Keratinocyte (primary cell): ENCODE measurements around the gene GALNT2. TPM values are rescaled to one million over a fixed set of nuclear protein-coding genes. Genes with fewer than 3 reads are reported as not detected.

Experiments
- DNase-seq: peaks from one replicate; pipeline ENCODE4 v3.0.0-alpha.2; 2011; ENCODE audit warnings: low read depth, missing footprints, low spot score
- FAIRE-seq: peaks from 2 replicates; lab custom pipeline; 2011; peaks lifted over from hg19 to GRCh38; lab: Jason Lieb, UNC
- H2AFZ ChIP-seq: 2 replicates; pipeline ENCODE4 v1.6.0; 2012; ENCODE audit warnings: low read length, control low read depth, inconsistent platforms; ENCODE audit not compliant: control insufficient read depth
- H3K27ac ChIP-seq: 2 replicates; pipeline ENCODE4 v1.5.1; 2011; ENCODE audit warnings: low read length; ENCODE audit not compliant: control insufficient read depth, insufficient read depth
- H3K27me3 ChIP-seq: 3 replicates; pipeline ENCODE4 v1.6.0; 2011; ENCODE audit warnings: low read length; ENCODE audit not compliant: control insufficient read depth, insufficient read depth; ENCODE audit errors: extremely low read depth
- H3K36me3 ChIP-seq, 2 experiments: 2 replicates in 1 of 2; 3 replicates in 1 of 2; pipeline ENCODE4 v1.5.1; 2011; ENCODE audit warnings: low read length in 2 of 2, mild to moderate bottlenecking in 1 of 2; ENCODE audit not compliant: control insufficient read depth in 2 of 2, insufficient read depth in 2 of 2; ENCODE audit errors: extremely low read depth in 1 of 2
- H3K4me1 ChIP-seq: 3 replicates; pipeline ENCODE4 v1.5.1; 2011; ENCODE audit warnings: low read length; ENCODE audit not compliant: control insufficient read depth, insufficient read depth; ENCODE audit errors: extremely low read depth
- H3K4me2 ChIP-seq: 3 replicates; pipeline ENCODE4 v1.6.0; 2011; ENCODE audit warnings: low read depth, low read length; ENCODE audit not compliant: control insufficient read depth, insufficient read depth; ENCODE audit errors: extremely low read depth
- H3K4me3 ChIP-seq, 3 experiments: fragments of 200-600 bp in 1 of 3; sonication (generic) in 1 of 3; 2 replicates in 2 of 3; 3 replicates in 1 of 3; pipeline ENCODE4 v1.5.1; 2011 to 2016; ENCODE audit warnings: low read length in 3 of 3, mild to moderate bottlenecking in 3 of 3, control low read depth in 2 of 3, inconsistent platforms in 1 of 3, low read depth in 1 of 3, mixed read lengths in 1 of 3, mixed run types in 1 of 3, moderate library complexity in 1 of 3; ENCODE audit not compliant: control insufficient read depth in 2 of 3, insufficient read depth in 2 of 3; ENCODE audit errors: extremely low read depth in 1 of 3
- H3K79me2 ChIP-seq: 2 replicates; pipeline ENCODE4 v1.6.0; 2012; ENCODE audit warnings: low read length; ENCODE audit not compliant: control insufficient read depth, insufficient read depth
- H3K9ac ChIP-seq: 3 replicates; pipeline ENCODE4 v1.6.0; 2011; ENCODE audit warnings: low read length; ENCODE audit not compliant: control insufficient read depth, insufficient read depth; ENCODE audit errors: extremely low read depth
- H3K9me1 ChIP-seq: 3 replicates; pipeline ENCODE4 v1.6.0; 2011; ENCODE audit warnings: low read length; ENCODE audit not compliant: control insufficient read depth, insufficient read depth; ENCODE audit errors: extremely low read depth
- H3K9me3 ChIP-seq: 2 replicates; pipeline ENCODE4 v1.5.1; 2012; ENCODE audit warnings: low read depth, low read length; ENCODE audit not compliant: control insufficient read depth
- H4K20me1 ChIP-seq: 3 replicates; pipeline ENCODE4 v1.6.0; 2011; ENCODE audit warnings: low read length; ENCODE audit not compliant: control insufficient read depth, insufficient read depth; ENCODE audit errors: extremely low read depth
- EZH2 ChIP-seq: IDR thresholded peaks from one replicate; pipeline ENCODE4 v1.6.1; 2012; ENCODE audit warnings: inconsistent platforms, mild to moderate bottlenecking, low read length, moderate library complexity
- dilution Hi-C: fragments of 300-500 bp; cut with MboI; formaldehyde crosslinking; loops from one replicate; pipeline ENCODE4 v1.7.0; 2020; ENCODE audit warnings: low sequenced_read_pairs; ENCODE audit not compliant: extremely low pct_ligation_motif_present
- polyA minus RNA-seq, 3 experiments: library from RNA; depleted of rRNA, polyadenylated mRNA; stranded (reverse); fragments of >200 nt; gene quantifications; 1 replicate in 1 of 3; 2 replicates in 1 of 3; 3 replicates in 1 of 3; pipeline ENCODE4 v1.2.3, GENCODE V29; 2011
- polyA plus RNA-seq, 5 experiments: library from polyadenylated mRNA; depleted of rRNA in 3 of 5; stranded (reverse) in 3 of 5; stranded (forward) in 1 of 5; unstranded in 1 of 5; fragments of >200 nt; gene quantifications; 1 replicate in 1 of 5; 2 replicates in 3 of 5; 3 replicates in 1 of 5; pipeline versions ENCODE4 v1.2.1 to v1.2.3, GENCODE V29; 2011 to 2012; ENCODE audit warnings: missing spikeins in 2 of 5, low read depth in 1 of 5, low replicate concordance in 1 of 5
- TF ChIP-seq, protein P1 (sequence below), 3 experiments: IDR thresholded peaks in 1 of 3; conservative IDR thresholded peaks in 1 of 3; optimal IDR thresholded peaks in 1 of 3; 2 replicates in 2 of 3; 3 replicates in 1 of 3; pipeline versions ENCODE3 to v1.5.1; 2011; ENCODE audit warnings: low read length in 3 of 3, mild to moderate bottlenecking in 3 of 3, moderate library complexity in 2 of 3, control low read depth in 1 of 3, inconsistent platforms in 1 of 3; ENCODE audit not compliant: insufficient read depth in 2 of 3; ENCODE audit errors: extremely low read depth in 1 of 3

The GALNT2 gene
- polyA plus RNA-seq (58.8 to 106 TPM (median 61.7 TPM) in 3 replicates), polyA minus RNA-seq (68.8 to 84.1 TPM (median 73.4 TPM) in 3 replicates)
- 18.4 TPM for polyA plus RNA-seq (2011; ENCODE audit: low read depth)
- polyA plus RNA-seq (2011; cell fraction: cytosol; rRNA removed) = 34.0 and 45.9 TPM in 2 replicates
- 193 and 203 TPM in 2 replicates for polyA plus RNA-seq (2011; cell fraction: nucleus; rRNA removed)
- polyA plus RNA-seq (2012; ENCODE audit: low replicate concordance) = 36.1 and 114 TPM in 2 replicates
- 80.0 TPM for polyA minus RNA-seq (2011; cell fraction: cytosol; rRNA and poly(A)+ RNA removed)
- 166 and 226 TPM in 2 replicates for polyA minus RNA-seq (2011; cell fraction: nucleus; rRNA and poly(A)+ RNA removed)

DNA sequence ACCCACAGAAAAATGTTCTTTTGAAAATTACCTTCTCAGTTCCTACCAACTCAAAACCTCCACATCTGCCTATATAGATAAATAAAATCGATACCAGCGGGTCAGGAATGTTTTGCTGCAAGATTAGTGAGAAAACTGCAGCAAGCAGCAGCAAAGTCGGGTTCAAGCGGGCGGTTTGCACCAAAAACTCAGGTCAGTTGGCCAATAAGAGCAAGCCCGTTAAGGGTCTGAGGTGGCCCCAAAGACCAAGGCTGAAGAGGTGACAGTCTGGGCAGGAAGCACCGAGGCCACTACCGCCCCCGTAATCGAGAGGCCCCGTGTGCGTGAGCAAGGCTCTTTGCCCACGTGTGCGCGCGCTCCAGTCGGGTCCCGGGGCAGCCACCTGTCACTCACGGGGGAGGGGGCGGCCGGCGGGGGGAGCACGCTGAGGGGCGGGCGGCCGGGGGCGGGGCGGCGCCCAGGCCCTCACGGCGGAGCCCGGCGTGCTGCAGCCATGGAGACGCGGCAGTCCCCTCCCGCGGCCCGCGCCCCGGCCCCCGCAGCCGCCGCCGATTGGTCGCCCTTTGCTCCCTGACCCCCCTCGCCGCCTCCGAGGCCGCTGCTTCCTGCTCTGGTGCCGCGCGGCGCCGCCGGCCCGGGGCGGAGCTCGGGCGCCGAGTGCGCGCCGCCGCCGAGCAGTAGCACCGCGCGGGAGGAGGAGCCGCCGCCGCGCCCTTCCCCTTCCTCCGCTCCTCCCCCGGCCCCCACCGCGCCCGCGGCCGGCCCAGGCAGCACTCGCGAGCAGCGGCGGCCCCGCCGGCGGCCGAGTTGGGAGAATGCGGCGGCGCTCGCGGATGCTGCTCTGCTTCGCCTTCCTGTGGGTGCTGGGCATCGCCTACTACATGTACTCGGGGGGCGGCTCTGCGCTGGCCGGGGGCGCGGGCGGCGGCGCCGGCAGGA, at the start of gene GALNT2:
GALNT2 (plus strand) TSS at position 773 of the 939 bp plus-strand sequence; CDS start at position 816, 43 bp downstream.
- TF ChIP-seq EZH2 = no peak
- Histone ChIP-seq H3K27me3 (no peaks in the 10 kb centered on the region), H3K9me3 (no peaks in the 10 kb centered on the region), H3K27ac (peak within 1 kb of the TSS; percentile 80), H3K36me3 (peaks cover 0 to 2% of the 10 kb centered on the region in 2 experiments), H4K20me1 (peaks cover 2% of the 10 kb centered on the region), H3K4me2 (peak within 1 kb of the TSS; percentile 100), H3K9me1 (peaks cover 4% of the 10 kb centered on the region), H3K4me3 (peak within 1 kb of the TSS; percentile 86 to 96 (median 92)), H3K79me2 (peaks cover 45% of the 10 kb centered on the region), H2AFZ (peak within 1 kb of the TSS; percentile 82), H3K9ac (peak within 1 kb of the TSS; percentile 89), H3K4me1 (peaks cover 12% of the 10 kb centered on the region)
- DNase-seq (no peak), FAIRE-seq (no peak)
- dilution Hi-C loops = no loop called here

- Histone ChIP-seq H2AFZ (no peak overlapping the region), H4K20me1 (no peaks in the 10 kb centered on the region), H3K9ac (no peak overlapping the region), H3K4me1 (no peaks in the 10 kb centered on the region), H3K36me3 (no peaks in the 10 kb centered on the region), H3K27me3 (peaks cover 12% of the 10 kb centered on the region), H3K9me1 (no peaks in the 10 kb centered on the region), H3K4me3 (no peak overlapping the region), H3K79me2 (no peaks in the 10 kb centered on the region), H3K4me2 (no peak overlapping the region), H3K9me3 (no peaks in the 10 kb centered on the region), H3K27ac (no peak overlapping the region)
- no peak for DNase-seq
- no peak for TF ChIP-seq EZH2
- TF ChIP-seq, protein P1, sequence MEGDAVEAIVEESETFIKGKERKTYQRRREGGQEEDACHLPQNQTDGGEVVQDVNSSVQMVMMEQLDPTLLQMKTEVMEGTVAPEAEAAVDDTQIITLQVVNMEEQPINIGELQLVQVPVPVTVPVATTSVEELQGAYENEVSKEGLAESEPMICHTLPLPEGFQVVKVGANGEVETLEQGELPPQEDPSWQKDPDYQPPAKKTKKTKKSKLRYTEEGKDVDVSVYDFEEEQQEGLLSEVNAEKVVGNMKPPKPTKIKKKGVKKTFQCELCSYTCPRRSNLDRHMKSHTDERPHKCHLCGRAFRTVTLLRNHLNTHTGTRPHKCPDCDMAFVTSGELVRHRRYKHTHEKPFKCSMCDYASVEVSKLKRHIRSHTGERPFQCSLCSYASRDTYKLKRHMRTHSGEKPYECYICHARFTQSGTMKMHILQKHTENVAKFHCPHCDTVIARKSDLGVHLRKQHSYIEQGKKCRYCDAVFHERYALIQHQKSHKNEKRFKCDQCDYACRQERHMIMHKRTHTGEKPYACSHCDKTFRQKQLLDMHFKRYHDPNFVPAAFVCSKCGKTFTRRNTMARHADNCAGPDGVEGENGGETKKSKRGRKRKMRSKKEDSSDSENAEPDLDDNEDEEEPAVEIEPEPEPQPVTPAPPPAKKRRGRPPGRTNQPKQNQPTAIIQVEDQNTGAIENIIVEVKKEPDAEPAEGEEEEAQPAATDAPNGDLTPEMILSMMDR (optimal IDR thresholded peaks at IDR 0.05 in 1 of 3, IDR thresholded peaks at IDR 0.05 in 1 of 3, conservative IDR thresholded peaks at IDR 0.05 in 1 of 3; ENCODE audit: extremely low read depth in 1 of 3, insufficient read depth in 2 of 3, low read length in 3 of 3) = no peak
- dilution Hi-C loops = no loop called here
- FAIRE-seq = no peak
Measured at GRCh38 chr1:230020451-230020850, 46.6 kb upstream of the GALNT2 start.
